Activated naive CD4-positive, alpha-beta T cell treated with anti-CD3 and anti-CD28 coated beads for 36 hours (primary cell): ENCODE results near the gene RHOT1. TPM values are rescaled to one million over a fixed set of nuclear protein-coding genes. Genes with fewer than 3 reads are reported as not detected.
"Not testable (repeated sequence)": the region's sequence is repeated elsewhere in the genome, so short reads cannot be mapped to it uniquely, and the experiment has no call there.

ENCODE experiments used
- CTCF ChIA-PET: fragments of 350-600 bp; sonication (Branson Sonifier 250); formaldehyde crosslinking; loops from one replicate; lab custom pipeline; 2021; ENCODE audit warnings: antibody characterized with exemption; lab: Charles Lee
- DNase-seq: peaks from one replicate; pipeline ENCODE4 v3.0.0-alpha.2; 2020
- H3K27ac Mint-ChIP-seq: one replicate; pipeline ENCODE4 v1.8.0; 2021; ENCODE audit warnings: mild to moderate bottlenecking, mixed read lengths
- H3K27me3 Mint-ChIP-seq: one replicate; pipeline ENCODE4 v1.8.0; 2021; ENCODE audit warnings: low read depth, mixed read lengths
- H3K36me3 Mint-ChIP-seq: one replicate; pipeline ENCODE4 v1.8.0; 2021; ENCODE audit warnings: low read depth, mixed read lengths
- H3K4me1 Mint-ChIP-seq: one replicate; pipeline ENCODE4 v1.8.0; 2021; ENCODE audit warnings: low read depth, mixed read lengths
- H3K4me3 Mint-ChIP-seq: one replicate; pipeline ENCODE4 v1.8.0; 2021; ENCODE audit warnings: mild to moderate bottlenecking, moderate library complexity, mixed read lengths
- H3K9me3 Mint-ChIP-seq: one replicate; pipeline ENCODE4 v1.8.0; 2021; ENCODE audit warnings: mixed read lengths
- intact Hi-C: fragments of 100-400 bp; cut with micrococcal nuclease; formaldehyde crosslinking; loops from one replicate; pipeline ENCODE4 v1.15.1; 2023
- total RNA-seq, 2 experiments: library from RNA; stranded (reverse); gene quantifications; one replicate each; pipeline ENCODE4 v1.2.3, GENCODE V29; 2021

Gene RHOT1
- total RNA-seq, 2 experiments from 2014 or later: 23.0 to 23.7 TPM

DNA sequence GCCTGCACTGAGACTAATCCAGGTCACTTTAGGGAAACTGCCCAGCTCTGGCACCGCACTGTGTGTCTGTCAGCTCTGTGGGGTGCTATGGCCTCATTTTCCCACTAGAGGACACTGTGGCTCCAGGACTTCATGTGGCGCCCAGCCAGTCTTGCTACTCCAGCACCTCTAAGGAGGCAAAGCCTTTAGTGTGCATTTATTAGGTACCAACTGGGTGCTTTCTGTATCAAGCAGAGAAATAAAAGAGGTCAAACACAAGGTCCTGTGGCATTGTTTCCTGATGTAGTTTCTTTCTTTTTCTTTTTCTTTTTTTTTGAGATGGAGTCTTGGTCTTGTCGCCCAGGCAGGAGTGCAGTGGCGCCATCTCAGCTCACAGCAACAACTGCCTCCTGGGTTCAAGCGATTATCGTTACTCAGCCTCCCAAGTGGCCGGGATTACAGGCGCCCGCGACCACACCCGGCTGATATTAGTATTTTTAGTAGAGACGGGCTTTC lies 110.9 kb downstream of the RHOT1 start:
- no peaks in the 10 kb centered on the region for H3K36me3 Mint-ChIP-seq
- H3K4me1 Mint-ChIP-seq: no peaks in the 10 kb centered on the region
- H3K27ac Mint-ChIP-seq: no peak overlapping the region
- intact Hi-C loops: loop anchor here (1.0 to 5.0 kb wide), 5 partner anchors 66 to 744 kb away; partner anchors contain the start of gene PSMD11
- no peak overlapping the region for H3K4me3 Mint-ChIP-seq
- H3K27me3 Mint-ChIP-seq: peaks cover 3% of the 10 kb centered on the region
- peak; percentile 89 for DNase-seq
- CTCF ChIA-PET: interaction anchor here (0.7 to 5.8 kb wide), 4 partner anchors 10 to 66 kb away, joined by 3 to 72 read pairs (median 9); no protein-coding TSS in a partner anchor
- no peaks in the 10 kb centered on the region for H3K9me3 Mint-ChIP-seq

GRCh38 chr17:32256012-32256700 lies 113.9 kb downstream of the RHOT1 start:
- Mint-ChIP-seq H3K27me3 (peaks cover 9% of the 10 kb centered on the region), H3K27ac (no peak overlapping the region)
- CTCF ChIA-PET: interaction anchor here (0.6 to 1.6 kb wide), 5 partner anchors 12 to 118 kb away, joined by 3 to 5 read pairs (median 3); no protein-coding TSS in a partner anchor

DNA sequence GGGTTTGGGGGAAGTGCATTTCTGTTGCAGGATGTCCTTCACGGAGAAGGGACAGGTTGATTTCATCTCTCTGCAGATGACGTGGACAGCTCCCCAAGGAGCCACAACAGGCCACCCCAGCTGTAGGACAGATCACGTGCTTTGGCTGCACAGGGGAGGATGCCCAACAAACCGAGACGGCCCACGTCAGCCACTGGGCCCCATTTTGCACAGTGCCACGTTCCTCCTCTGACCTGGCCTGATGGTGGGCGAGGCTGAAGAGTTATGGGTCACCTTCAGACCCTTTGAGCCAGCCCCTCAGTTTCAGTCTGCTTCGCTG lies 114.4 kb downstream of the RHOT1 start:
- Mint-ChIP-seq H3K27me3 (peaks cover 12% of the 10 kb centered on the region), H3K4me3 (no peak overlapping the region), H3K36me3 (no peaks in the 10 kb centered on the region), H3K9me3 (no peaks in the 10 kb centered on the region), H3K27ac (no peak overlapping the region), H3K4me1 (no peaks in the 10 kb centered on the region)
- intact Hi-C loops: no loop called here
- no peak for DNase-seq
- CTCF ChIA-PET: interaction anchor here (0.6 to 1.6 kb wide), 4 partner anchors 11 to 117 kb away, joined by 3 to 5 read pairs (median 4); no protein-coding TSS in a partner anchor

More at GRCh38 chr17:32256012-32256700, 113.9 kb downstream of the RHOT1 start:
- no peak overlapping the region for H3K4me3 Mint-ChIP-seq
- intact Hi-C loops: no loop called here
- H3K9me3 Mint-ChIP-seq: no peaks in the 10 kb centered on the region
- no peaks in the 10 kb centered on the region for H3K36me3 Mint-ChIP-seq
- no peak for DNase-seq
- H3K4me1 Mint-ChIP-seq: no peaks in the 10 kb centered on the region

- Mint-ChIP-seq H3K4me3 (no peak overlapping the region), H3K9me3 (no peaks in the 10 kb centered on the region), H3K4me1 (no peaks in the 10 kb centered on the region), H3K27me3 (peaks cover 15% of the 10 kb centered on the region), H3K36me3 (no peaks in the 10 kb centered on the region), H3K27ac (no peak overlapping the region)
- CTCF ChIA-PET: interaction anchor here (0.9 kb wide), 1 partner anchor 145 kb away, joined by 6 read pairs; no protein-coding TSS in a partner anchor
- intact Hi-C loops: no loop called here
- no peak for DNase-seq
Measured at GRCh38 chr17:32258383-32259140, 116.3 kb downstream of the RHOT1 start.

GRCh38 chr17:32259586-32259985 lies 117.3 kb downstream of the RHOT1 start:
- Mint-ChIP-seq H3K27ac (no peak overlapping the region), H3K27me3 (peaks cover 26% of the 10 kb centered on the region), H3K36me3 (no peaks in the 10 kb centered on the region), H3K9me3 (no peaks in the 10 kb centered on the region), H3K4me3 (no peak overlapping the region), H3K4me1 (no peaks in the 10 kb centered on the region)
- no peak for DNase-seq
- CTCF ChIA-PET: interaction anchor here (0.9 kb wide), 1 partner anchor 144 kb away, joined by 6 read pairs; no protein-coding TSS in a partner anchor
- intact Hi-C loops: no loop called here

GRCh38 chr17:32261417-32261736 lies 119.1 kb downstream of the RHOT1 start:
- Mint-ChIP-seq H3K4me3 (no peak overlapping the region), H3K9me3 (no peaks in the 10 kb centered on the region), H3K27me3 (peaks cover 30% of the 10 kb centered on the region), H3K27ac (no peak overlapping the region), H3K36me3 (no peaks in the 10 kb centered on the region), H3K4me1 (peaks cover 3% of the 10 kb centered on the region)
- intact Hi-C loops: no loop called here
- CTCF ChIA-PET: interaction anchor here (2.8 kb wide), 1 partner anchor 8 kb away, joined by 14 read pairs; no protein-coding TSS in a partner anchor
- DNase-seq: no peak

DNA sequence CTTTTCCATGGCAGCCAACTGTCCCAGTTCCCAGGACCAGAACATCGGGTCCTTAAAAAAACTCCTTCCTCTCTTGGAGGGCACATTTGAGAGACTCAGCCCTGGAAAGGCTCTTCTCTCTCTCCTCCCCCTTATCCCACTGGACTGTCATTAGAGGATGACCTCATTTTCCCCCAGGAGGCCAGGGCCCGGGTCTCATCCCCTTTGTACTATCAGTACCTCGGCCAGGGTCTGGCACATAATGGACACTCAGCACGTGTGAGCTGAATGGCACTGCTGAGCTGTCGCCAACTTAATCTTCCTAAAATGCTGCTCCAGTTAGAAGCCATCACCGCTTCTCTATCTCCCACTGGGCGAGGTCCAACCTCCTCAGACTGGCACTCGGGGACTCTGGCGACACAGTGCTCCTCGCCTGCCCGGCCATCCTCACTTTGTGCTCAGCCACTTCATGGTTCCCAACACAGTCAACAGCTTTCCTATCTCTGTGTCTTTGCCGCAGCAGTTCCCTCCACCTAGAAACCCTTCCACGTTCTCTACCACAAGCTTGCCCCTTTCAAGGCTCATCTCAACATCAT lies 119.7 kb downstream of the RHOT1 start:
- CTCF ChIA-PET: interaction anchor here (2.8 kb wide), 1 partner anchor 9 kb away, joined by 14 read pairs; no protein-coding TSS in a partner anchor
- Mint-ChIP-seq H3K27me3 (peaks cover 32% of the 10 kb centered on the region), H3K36me3 (no peaks in the 10 kb centered on the region), H3K9me3 (no peaks in the 10 kb centered on the region), H3K27ac (no peak overlapping the region), H3K4me1 (peaks cover 6% of the 10 kb centered on the region), H3K4me3 (no peak overlapping the region)
- intact Hi-C loops: no loop called here
- DNase-seq: no peak

GRCh38 chr17:32263515-32263914 lies 121.2 kb downstream of the RHOT1 start:
- H3K4me3 Mint-ChIP-seq, intact Hi-C loops, DNase-seq, H3K9me3 Mint-ChIP-seq, H3K36me3 Mint-ChIP-seq, H3K27ac Mint-ChIP-seq: not testable (repeated sequence)
- Mint-ChIP-seq H3K4me1 (peaks cover 13% of the 10 kb centered on the region), H3K27me3 (peaks cover 44% of the 10 kb centered on the region)
- CTCF ChIA-PET: interaction anchor here (2.8 kb wide), 1 partner anchor 10 kb away, joined by 14 read pairs; no protein-coding TSS in a partner anchor

DNA sequence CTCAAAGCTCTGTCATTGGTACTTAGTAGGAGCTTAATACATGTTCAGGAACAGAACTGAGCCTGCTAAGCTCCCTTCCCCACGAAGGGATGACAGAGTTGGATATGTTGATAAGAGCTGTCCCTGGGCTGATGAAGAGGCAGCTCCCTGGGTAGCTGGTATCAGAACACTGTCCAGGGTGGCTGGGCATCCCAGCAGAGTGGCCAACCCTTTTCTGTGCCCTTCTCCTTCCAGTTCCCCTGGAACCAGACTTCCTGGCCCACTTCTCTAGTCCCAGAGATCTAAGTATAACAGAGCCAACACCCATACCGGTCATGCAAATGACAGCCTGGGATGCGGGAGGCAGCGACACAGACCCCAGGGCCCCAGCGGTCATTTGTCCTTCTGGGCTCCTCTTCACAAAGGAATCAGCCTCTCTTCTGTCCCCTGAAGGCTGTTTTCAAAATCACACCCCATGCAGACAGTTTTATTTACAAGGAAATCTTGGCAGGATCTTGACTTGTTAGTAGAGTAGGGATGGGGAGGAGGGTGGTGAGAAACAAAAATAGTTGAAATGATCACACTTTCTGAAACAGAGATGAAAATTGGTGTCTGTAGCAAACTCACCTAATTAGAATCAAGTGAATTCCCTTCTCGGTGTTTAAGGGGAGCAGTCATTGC lies 122.0 kb downstream of the RHOT1 start:
- H3K4me1 Mint-ChIP-seq: peaks cover 13% of the 10 kb centered on the region
- no peak for DNase-seq
- H3K9me3 Mint-ChIP-seq: no peaks in the 10 kb centered on the region
- CTCF ChIA-PET: interaction anchor here (2.8 kb wide), 1 partner anchor 11 kb away, joined by 14 read pairs; no protein-coding TSS in a partner anchor
- peaks cover 52% of the 10 kb centered on the region for H3K27me3 Mint-ChIP-seq
- H3K36me3 Mint-ChIP-seq: no peaks in the 10 kb centered on the region
- intact Hi-C loops: no loop called here
- peak overlapping the region; percentile 11 for H3K4me3 Mint-ChIP-seq
- H3K27ac Mint-ChIP-seq: no peak overlapping the region

- H3K27me3 Mint-ChIP-seq: peaks cover 54% of the 10 kb centered on the region
- CTCF ChIA-PET: no interaction called here
- peak overlapping the region; percentile 11 for H3K4me3 Mint-ChIP-seq
- H3K36me3 Mint-ChIP-seq: no peaks in the 10 kb centered on the region
- H3K9me3 Mint-ChIP-seq: no peaks in the 10 kb centered on the region
- intact Hi-C loops: no loop called here
- no peak overlapping the region for H3K27ac Mint-ChIP-seq
- H3K4me1 Mint-ChIP-seq: peaks cover 13% of the 10 kb centered on the region
- no peak for DNase-seq
Measured at GRCh38 chr17:32264823-32265191, 122.5 kb downstream of the RHOT1 start.

GRCh38 chr17:32265192-32265923 lies 123.1 kb downstream of the RHOT1 start, which contains the start of gene RHBDL3:
TSS of gene RHBDL3 (plus strand) at chr17:32265832. CDS start at chr17:32266190, 358 bp downstream.
- peaks cover 54% of the 10 kb centered on the region for H3K27me3 Mint-ChIP-seq
- H3K4me3 Mint-ChIP-seq: peak within 1 kb of the TSS; percentile 68
- CTCF ChIA-PET: no interaction called here
- H3K4me1 Mint-ChIP-seq: peaks cover 13% of the 10 kb centered on the region
- H3K36me3 Mint-ChIP-seq: no peaks in the 10 kb centered on the region
- H3K9me3 Mint-ChIP-seq: no peaks in the 10 kb centered on the region
- H3K27ac Mint-ChIP-seq: no peak within 1 kb of the TSS
- intact Hi-C loops: no loop called here
- no peak for DNase-seq
